Activated CD8-positive, alpha-beta T cell treated with anti-CD3 and anti-CD28 coated beads for 36 hours (primary cell): ENCODE results near the gene RPL32. TPM values are rescaled to one million over a fixed set of nuclear protein-coding genes. Genes with fewer than 3 reads are reported as not detected.
A peak's percentile ranks its signal among the peaks of the same experiment; 100 is the strongest.

Experiments
- ATAC-seq: fragments of 200-7000 bp; cut with Tn5 transposase; one replicate; pipeline ENCODE4 v1.10.0; 2021; ENCODE audit warnings: mild to moderate bottlenecking, moderate library complexity
- CTCF ChIA-PET: fragments of 350-600 bp; sonication (Branson Sonifier 250); formaldehyde crosslinking; loops from one replicate; lab custom pipeline; 2021; ENCODE audit warnings: antibody characterized with exemption; lab: Charles Lee
- POLR2A ChIA-PET: fragments of 350-600 bp; sonication (Branson Sonifier 250); formaldehyde crosslinking; loops from one replicate; lab custom pipeline; 2021; ENCODE audit warnings: antibody characterized with exemption; lab: Charles Lee
- DNase-seq: peaks from one replicate; pipeline ENCODE4 v3.0.0-alpha.2; 2020
- H3K27ac Mint-ChIP-seq: one replicate; pipeline ENCODE4 v1.8.0; 2021; ENCODE audit warnings: mild to moderate bottlenecking, mixed read lengths
- H3K27me3 Mint-ChIP-seq: one replicate; pipeline ENCODE4 v1.8.0; 2021; ENCODE audit warnings: mixed read lengths
- H3K36me3 Mint-ChIP-seq: one replicate; pipeline ENCODE4 v1.8.0; 2021; ENCODE audit warnings: low read depth, mixed read lengths
- H3K4me1 Mint-ChIP-seq: one replicate; pipeline ENCODE4 v1.8.0; 2021; ENCODE audit warnings: low read depth, mixed read lengths
- H3K4me3 Mint-ChIP-seq: one replicate; pipeline ENCODE4 v1.8.0; 2021; ENCODE audit warnings: mild to moderate bottlenecking, moderate library complexity, mixed read lengths
- H3K9me3 Mint-ChIP-seq: one replicate; pipeline ENCODE4 v1.8.0; 2021; ENCODE audit warnings: mixed read lengths
- intact Hi-C: fragments of 100-400 bp; cut with micrococcal nuclease; formaldehyde crosslinking; loops from one replicate; pipeline ENCODE4 v1.10.0; 2022
- total RNA-seq, 2 experiments: library from RNA; stranded (reverse); gene quantifications; one replicate each; pipeline ENCODE4 v1.2.3, GENCODE V29; 2021
- TF ChIP-seq, protein P1 (sequence below): fragments of 200-600 bp; IDR thresholded peaks from one replicate; pipeline ENCODE4 v1.8.0; 2022; ENCODE audit warnings: antibody characterized with exemption, mild to moderate bottlenecking

RPL32 gene
- total RNA-seq, 2 experiments from 2014 or later: 2,861 to 2,981 TPM

DNA sequence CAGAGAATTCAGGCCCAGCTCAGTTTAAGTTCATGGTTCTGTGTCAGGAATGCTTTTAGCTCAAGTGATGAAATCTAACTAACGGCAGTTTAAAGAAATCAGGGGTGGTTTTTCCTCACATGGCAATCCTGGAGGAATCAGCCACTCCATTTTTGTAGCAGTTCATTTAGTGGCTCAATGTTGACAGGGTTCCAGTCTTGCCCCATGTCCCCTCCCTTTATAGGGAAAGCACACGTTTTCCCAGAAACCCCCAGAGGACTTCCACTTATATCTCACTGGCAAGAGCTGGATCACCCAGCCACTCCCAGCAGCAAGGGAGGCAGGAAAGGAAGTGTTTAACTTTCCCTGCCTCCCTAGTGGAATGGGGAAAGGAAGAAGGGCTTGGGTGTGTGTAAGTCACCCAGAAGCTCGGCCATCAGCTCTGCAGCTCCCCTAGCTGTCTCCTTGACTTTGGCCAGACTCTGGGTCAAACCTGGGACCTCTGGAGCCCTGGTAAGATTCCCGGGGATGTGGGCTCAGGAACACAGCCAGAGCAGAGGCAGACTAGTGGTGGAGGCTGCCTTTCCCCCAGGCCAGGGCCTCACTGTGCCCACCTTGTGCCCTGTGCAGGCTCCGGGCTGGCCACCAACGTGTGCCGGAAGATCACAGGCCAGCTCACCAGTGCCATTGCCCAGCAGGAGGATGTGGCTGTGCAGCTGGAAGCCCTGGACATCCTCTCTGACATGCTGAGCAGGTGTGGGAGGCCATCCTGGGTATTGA lies 33.6 kb downstream of the RPL32 start:
- Mint-ChIP-seq H3K9me3 (no peaks in the 10 kb centered on the region), H3K27me3 (no peaks in the 10 kb centered on the region), H3K4me3 (no peak overlapping the region), H3K36me3 (no peaks in the 10 kb centered on the region), H3K27ac (no peak overlapping the region), H3K4me1 (peaks cover 7% of the 10 kb centered on the region)
- ChIA-PET POLR2A (interaction anchor here (0.6 to 2.8 kb wide), 2 partner anchors 25 to 29 kb away, joined by 3 to 12 read pairs; no protein-coding TSS in a partner anchor), CTCF (interaction anchor here (1.0 to 4.2 kb wide), 4 partner anchors 10 to 20 kb away, joined by 3 to 38 read pairs (median 8); partner anchors contain the start of gene CAND2)
- DNase-seq (no peak), ATAC-seq (no peak)
- TF ChIP-seq, protein P1, sequence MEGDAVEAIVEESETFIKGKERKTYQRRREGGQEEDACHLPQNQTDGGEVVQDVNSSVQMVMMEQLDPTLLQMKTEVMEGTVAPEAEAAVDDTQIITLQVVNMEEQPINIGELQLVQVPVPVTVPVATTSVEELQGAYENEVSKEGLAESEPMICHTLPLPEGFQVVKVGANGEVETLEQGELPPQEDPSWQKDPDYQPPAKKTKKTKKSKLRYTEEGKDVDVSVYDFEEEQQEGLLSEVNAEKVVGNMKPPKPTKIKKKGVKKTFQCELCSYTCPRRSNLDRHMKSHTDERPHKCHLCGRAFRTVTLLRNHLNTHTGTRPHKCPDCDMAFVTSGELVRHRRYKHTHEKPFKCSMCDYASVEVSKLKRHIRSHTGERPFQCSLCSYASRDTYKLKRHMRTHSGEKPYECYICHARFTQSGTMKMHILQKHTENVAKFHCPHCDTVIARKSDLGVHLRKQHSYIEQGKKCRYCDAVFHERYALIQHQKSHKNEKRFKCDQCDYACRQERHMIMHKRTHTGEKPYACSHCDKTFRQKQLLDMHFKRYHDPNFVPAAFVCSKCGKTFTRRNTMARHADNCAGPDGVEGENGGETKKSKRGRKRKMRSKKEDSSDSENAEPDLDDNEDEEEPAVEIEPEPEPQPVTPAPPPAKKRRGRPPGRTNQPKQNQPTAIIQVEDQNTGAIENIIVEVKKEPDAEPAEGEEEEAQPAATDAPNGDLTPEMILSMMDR: no peak
- intact Hi-C loops: no loop called here

DNA sequence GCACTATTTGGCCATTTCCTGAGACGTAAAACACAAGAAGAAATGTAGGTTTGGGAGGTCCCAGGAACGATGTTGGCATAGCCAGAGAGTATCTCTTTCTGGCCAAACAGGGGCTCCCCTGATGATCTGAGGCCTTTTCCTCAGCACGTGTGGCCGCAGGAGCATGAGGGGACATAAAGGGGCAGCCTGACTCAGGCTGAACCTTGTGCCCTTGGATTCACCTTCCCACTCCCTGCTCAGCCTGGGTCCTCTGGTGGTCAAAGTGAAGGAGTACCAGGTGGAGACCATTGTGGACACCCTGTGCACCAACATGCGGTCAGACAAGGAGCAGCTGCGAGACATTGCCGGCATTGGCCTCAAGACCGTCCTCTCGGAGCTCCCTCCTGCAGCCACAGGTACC lies 34.3 kb downstream of the RPL32 start:
- no peaks in the 10 kb centered on the region for H3K9me3 Mint-ChIP-seq
- H3K4me1 Mint-ChIP-seq: peaks cover 7% of the 10 kb centered on the region
- H3K4me3 Mint-ChIP-seq: no peak overlapping the region
- TF ChIP-seq, protein P1: no peak
- H3K27me3 Mint-ChIP-seq: no peaks in the 10 kb centered on the region
- CTCF ChIA-PET: interaction anchor here (1.0 to 4.2 kb wide), 4 partner anchors 10 to 20 kb away, joined by 3 to 38 read pairs (median 8); partner anchors contain the start of gene CAND2
- POLR2A ChIA-PET: interaction anchor here (0.6 to 2.8 kb wide), 2 partner anchors 25 to 136 kb away, joined by 4 to 12 read pairs; no protein-coding TSS in a partner anchor
- intact Hi-C loops: no loop called here
- no peak for ATAC-seq
- no peak overlapping the region for H3K27ac Mint-ChIP-seq
- no peak for DNase-seq
- no peaks in the 10 kb centered on the region for H3K36me3 Mint-ChIP-seq

DNA sequence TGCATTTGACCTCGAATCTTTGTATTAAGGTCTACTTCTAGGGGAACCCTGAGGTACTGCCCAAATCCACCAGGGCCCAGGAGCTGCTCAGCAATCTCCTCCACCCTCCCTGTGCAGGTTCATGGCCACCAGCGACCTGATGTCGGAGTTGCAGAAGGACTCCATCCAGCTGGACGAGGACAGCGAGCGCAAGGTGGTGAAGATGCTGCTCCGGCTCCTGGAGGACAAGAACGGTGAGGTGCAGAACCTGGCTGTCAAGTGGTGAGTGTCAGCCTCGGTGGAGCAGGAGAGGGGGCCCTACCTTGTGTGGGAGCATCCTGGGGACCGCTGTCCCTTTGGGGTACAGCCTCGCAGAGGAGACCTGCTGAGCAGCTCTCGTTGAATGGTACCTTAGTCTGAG lies 38.0 kb downstream of the RPL32 start:
- ChIA-PET POLR2A (no interaction called here), CTCF (no interaction called here)
- Mint-ChIP-seq H3K9me3 (no peaks in the 10 kb centered on the region), H3K4me3 (no peak overlapping the region), H3K36me3 (no peaks in the 10 kb centered on the region), H3K4me1 (no peaks in the 10 kb centered on the region), H3K27me3 (no peaks in the 10 kb centered on the region), H3K27ac (no peak overlapping the region)
- TF ChIP-seq, protein P1: no peak
- no peak for ATAC-seq
- intact Hi-C loops: no loop called here
- no peak for DNase-seq

DNA sequence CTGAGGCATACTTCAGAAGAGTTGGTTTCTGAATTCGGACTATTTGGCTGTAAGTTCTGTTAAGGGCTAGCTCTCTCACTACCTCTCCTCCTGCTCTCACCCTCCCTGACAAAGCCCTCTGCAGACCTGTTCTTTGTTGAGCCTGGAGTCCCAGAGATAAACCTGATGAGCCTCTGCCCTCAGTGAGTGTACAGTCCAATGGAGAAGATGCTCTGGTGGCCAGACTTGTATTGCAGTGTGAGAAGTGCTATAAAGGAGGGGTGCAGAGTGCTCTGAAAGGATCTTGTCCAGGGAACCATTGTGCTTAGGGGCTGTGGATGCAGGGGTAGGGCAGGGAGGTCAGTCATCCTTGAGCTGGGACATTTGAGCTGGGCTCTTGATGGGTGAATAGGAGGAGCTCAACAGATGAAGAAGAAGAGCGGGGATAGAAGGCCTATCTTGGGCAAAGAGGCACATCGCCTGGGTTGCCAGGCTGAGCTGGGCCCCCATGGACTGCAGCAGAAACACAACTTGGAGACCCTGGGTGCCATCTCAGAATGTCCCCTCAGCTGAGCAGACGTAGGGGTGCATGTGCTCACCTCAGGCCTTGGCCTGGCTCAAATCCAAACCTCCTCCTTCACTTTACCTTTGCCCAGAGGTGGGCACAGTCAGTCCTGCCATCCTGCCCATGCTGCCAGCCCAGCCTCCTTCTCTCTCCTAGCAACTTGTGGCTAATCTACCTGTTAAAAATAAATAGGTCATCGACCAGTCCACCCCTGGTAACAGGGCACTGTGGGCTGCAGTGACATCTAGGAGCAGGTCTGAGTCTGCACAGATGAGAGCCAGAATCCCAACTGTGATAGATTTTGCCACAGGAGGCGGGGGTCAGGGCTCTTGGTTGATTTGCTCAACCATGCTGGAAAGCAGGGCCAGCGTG lies 41.6 kb downstream of the RPL32 start:
- H3K9me3 Mint-ChIP-seq: no peaks in the 10 kb centered on the region
- H3K4me1 Mint-ChIP-seq: peaks cover 3% of the 10 kb centered on the region
- DNase-seq (no peak), ATAC-seq (peak; percentile 36)
- H3K27ac Mint-ChIP-seq: no peak overlapping the region
- intact Hi-C loops: no loop called here
- ChIA-PET CTCF (interaction anchor here (0.9 to 4.6 kb wide), 4 partner anchors 10 to 42 kb away, joined by 3 to 38 read pairs (median 6); partner anchors contain the start of gene RPL32), POLR2A (no interaction called here)
- no peaks in the 10 kb centered on the region for H3K36me3 Mint-ChIP-seq
- H3K4me3 Mint-ChIP-seq: no peak overlapping the region
- peaks cover 3% of the 10 kb centered on the region for H3K27me3 Mint-ChIP-seq
- TF ChIP-seq, protein P1: no peak
